ENCODE data around the gene SOWAHA.

GRCh38 chr5:132778856-132779255 is 34.2 kb upstream of the SOWAHA start:
- no peak for TF ChIP-seq CTCF (IDR thresholded peaks at IDR 0.05)
- TF ChIP-seq POLR2AphosphoS5 (IDR thresholded peaks at IDR 0.05; ENCODE audit: low read depth, low read length): no peak
- no peak for TF ChIP-seq REST (IDR thresholded peaks at IDR 0.05; ENCODE audit: insufficient read depth in 1 of 2, low read depth in 2 of 2, low read length in 1 of 2)
- TF ChIP-seq SIN3A (IDR thresholded peaks at IDR 0.05; ENCODE audit: borderline replicate concordance, insufficient read depth, low read depth, low read length): no peak
- TF ChIP-seq TCF7L2 (IDR thresholded peaks at IDR 0.05; ENCODE audit: low read depth, low read length): no peak

Data from Panc1 (cell line).